ENCODE results near the gene ESD.
"Not testable (repeated sequence)": the region's sequence is repeated elsewhere in the genome, so short reads cannot be mapped to it uniquely, and the experiment has no call there.

ESD gene

DNA sequence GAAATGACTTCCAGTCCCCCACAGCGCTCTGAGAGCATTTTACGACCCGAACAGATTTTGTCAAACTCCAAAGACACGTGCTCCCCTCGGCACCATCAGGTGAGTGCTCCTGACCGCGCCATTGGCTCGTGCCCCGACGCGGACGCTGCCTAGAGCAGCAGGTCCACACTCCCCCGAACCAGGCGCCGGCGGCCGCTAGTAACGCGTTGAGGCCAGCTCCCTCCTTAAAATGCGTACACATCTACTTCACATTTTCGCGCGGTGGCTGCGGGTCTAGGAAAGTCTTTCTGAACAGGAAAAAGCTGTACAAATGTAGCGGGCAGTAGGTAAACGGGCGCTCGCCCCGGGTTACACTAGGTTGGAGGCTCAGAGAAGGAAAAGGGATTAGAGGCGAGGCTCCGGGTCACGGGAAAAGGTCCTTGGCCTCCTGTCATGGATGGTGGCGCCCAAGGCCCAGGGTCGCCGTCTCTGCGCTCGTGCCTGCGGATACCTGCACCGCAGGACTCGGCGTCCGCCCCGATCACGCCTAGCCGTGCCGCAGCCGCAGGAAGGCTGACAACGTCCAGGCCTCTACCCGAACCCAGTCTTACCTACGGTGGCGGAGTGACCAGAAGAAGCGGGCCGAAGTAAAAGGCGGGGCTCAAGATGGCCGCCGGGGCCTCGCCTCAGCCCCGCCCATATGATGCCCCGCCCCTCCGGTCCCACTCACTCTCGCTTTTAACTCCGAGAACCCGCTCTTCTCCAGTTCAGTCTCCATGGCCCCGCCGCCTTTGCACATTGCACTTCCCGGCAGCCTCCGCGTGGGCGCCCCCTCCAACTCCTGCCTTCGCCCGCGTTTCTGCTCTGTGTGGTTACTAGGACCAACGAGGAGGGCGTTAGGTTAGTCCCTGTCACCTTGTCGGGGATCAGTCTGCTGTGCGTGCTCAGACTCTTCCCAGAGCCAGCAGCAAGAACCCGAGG, at the start of gene ESD:
TSS of gene ESD (minus strand) at position 647 of the 960 bp plus-strand sequence. CDS start 5,748 bp downstream, outside the sequence.
- peak; percentile 31 for DNase-seq

GRCh38 chr13:46846726-46847125, 49.8 kb upstream of the ESD start:
- DNase-seq, result no peak

DNA sequence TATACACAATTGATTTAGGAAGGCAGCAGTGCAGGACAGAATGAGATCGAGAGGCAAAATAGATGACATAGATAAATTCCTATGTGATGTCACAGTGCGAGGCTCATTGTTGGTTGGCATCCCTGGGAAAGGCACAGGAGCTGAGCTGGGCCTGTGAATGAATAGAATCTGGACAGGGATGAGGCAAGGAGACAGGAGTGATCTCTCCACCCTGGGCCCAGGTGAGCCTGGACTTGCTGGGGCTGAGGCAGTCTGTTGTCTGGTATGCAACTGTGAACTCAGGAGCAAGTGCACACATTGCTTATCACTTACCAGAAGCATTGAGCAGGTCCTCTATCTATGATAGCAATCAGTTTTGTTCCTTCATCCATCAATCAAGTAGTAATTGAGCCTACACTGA, 48.2 kb upstream of the ESD start:
- DNase-seq, result no peak

DNA sequence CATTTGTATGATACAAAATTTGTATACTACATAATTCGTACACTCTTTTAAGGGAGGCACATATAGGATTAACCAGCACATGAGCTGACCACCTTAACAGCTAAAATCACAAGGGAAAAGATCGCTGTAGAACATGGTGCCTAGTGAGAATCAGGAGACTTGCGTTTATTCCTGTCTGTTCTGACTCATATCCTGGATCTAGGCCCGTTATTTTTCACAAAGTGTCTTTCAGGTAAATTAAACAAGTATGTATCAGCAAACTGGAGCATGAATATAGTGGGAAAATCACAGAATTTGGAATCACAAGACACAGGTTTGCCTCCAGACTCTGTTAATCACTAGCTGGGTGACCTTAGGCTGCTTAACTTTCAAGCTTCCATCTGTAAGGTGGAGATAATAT, 47.5 kb upstream of the ESD start:
- DNase-seq, result no peak

DNA sequence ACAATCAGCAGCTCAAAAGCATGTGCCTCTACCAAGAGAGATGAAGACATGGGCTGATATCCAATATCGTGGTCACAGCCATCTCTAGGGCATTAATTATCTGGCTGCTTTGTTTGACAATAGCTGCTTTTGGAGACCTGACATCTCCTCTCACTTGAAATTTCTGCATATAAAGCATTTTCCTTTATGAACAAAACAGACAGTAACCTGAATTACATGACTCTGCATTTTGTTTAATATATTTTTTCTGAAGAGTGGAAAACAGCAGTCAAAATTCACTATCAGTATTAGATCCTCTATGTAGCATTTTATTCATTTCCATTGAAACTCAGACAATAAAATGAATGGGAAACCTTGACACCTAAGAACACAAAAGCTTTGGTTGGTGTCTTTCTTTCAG, 42.4 kb upstream of the ESD start:
- DNase-seq, result no peak

- no peak for DNase-seq
These were observed 37.7 kb upstream of the ESD start for GRCh38 chr13:46834657-46835056.

DNA sequence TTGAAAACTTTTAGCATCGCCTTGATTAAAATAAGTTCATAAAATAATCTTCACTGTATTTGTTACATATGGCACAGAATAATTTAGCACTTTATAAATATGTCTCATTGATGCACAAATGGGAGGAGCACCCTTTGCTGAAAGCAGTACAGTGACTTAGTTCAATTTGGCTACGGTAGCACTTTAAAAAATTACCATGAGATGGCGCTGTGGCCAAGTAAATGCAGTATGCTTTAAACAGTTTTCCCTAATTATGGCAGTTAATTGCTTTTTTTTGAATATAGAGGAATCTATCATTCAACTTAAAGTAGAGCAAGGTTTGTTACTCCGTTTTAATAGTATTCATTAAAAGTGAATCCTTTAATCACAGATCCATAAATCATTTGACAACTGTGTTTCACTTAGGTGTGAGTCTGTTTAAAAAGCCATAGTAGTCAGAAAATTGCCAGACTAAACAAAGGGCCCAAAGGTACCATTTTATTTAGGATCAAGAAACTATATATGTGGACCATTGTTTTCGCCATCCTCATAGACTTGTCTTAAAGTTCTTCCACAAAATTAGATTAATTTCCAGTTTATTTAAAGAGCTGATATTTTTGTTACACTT, 34.7 kb upstream of the ESD start:
- DNase-seq, result no peak

DNA sequence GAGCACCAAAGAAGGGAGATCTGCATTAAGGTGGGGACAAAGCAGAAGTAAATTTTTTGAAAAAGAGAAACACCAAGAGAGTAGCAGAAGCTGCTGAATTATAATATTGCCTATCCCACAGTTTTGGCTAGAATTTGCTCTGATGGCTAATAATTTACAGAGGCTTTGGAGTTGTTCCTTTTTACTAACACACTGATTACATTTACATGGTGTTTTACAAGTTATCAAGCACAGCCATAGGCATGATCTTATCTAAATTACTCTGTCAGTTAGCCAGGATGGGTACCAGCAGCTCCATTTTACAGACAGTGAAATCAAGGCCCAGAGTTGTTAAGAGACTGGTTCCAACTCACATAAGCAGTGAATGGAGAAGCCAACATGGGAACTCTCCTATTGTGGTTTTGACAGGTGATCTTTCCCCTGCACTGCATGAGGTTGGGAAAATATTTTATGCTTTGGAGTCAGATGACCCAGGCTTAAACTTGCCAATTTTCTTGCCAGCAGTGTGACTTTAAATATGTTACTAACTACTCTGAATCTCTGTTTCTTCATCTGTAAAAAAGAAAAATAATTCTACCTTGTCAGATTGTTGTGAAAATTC, 33.5 kb upstream of the ESD start:
- no peak for DNase-seq

- DNase-seq, result no peak
These were observed 25.6 kb upstream of the ESD start for GRCh38 chr13:46822551-46822950.

DNA sequence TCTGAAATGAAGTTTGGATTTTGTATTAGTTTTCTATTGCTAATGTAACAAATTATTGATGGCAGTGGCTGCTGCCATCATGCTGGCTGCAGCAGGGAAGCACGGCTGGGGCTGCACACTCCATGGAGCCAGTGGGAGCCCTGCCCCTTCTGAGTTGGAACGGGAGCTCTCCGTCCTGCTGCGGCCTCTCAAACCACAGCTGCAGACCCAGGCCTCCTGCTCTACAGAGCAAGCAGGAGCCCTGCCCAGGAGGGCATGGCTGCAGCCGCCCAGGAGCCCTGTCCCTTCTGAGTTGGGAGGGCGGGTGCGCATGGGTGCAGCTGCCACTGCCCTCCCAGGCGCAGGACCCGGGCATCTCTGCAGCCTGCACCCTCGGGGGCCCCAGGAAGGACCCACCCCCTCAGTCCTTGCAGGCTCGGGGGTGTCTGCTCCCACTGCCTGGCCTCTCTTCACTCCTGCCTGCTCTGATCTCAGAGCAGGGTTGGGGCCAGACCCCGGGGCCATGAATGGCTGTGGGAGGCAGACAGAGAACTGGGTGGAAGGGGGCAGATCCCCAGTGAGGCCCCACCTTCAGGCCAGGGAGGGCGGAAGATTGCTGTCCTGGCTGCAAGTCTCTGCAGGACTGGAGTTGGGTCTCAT, 21.0 kb upstream of the ESD start:
- no peak for DNase-seq

DNA sequence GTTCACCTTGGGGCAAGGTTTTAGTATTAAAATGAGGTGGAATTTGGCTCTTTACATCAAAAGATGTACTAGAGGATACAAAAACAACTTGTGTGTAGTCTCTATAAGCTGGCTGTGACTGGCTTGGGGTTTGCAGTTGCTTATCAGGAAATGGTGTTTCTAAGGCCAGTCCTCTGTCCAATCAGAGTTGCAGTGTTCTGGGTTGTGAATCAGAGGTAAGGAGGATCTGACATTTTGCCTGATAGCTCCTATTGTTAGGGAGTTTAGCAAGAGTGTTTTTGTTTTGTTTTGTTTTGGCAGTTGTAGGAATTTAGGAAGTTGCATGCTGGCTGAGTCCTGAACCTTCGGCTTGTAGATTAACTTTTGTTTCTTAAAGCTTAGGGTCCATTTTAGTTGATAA, 20.1 kb upstream of the ESD start:
- no peak for DNase-seq

GRCh38 chr13:46816371-46816770, 19.4 kb upstream of the ESD start:
- no peak for DNase-seq

DNA sequence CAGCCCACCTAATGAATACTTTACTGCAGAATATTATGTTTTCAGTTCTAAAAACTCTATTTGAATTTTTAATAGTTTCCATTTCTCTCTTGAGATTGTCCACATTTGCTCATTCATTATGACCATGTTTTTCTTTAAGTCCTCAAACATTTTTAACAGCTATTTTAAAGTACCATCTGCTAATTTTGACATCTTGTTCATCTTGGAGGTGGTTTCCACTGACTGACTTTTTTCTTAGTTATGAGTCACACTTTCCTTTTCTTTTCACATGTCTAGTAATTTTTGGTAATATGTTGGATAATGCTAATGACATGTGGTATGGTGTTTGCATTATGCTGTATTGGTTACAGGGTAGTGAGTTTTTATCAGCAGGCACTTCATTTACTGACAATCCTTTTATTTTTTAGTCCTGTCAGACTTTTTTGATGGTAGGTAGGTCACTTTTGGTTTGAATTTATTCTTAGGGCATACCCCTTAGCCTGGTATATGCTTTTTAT, 15.4 kb upstream of the ESD start:
- no peak for DNase-seq

DNA sequence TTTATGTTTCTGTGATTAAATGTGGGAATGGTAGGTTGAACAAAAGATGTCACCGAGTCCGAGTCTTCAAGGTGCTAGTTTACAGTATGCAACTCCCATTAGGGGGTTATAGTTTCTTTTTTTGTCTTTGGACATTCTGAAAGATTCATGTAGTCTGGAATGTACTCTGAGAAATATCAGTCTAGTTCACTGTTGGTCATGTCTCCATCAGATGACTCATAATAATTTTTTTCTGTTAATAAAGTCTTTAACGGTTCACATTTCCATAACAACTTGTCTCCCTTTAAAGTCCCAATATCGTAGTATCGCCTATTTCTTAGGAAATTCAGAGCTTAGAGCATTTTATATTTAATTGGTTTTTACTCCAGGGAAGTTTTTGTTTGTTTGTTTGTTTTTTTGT, 13.5 kb upstream of the ESD start:
- no peak for DNase-seq

DNA sequence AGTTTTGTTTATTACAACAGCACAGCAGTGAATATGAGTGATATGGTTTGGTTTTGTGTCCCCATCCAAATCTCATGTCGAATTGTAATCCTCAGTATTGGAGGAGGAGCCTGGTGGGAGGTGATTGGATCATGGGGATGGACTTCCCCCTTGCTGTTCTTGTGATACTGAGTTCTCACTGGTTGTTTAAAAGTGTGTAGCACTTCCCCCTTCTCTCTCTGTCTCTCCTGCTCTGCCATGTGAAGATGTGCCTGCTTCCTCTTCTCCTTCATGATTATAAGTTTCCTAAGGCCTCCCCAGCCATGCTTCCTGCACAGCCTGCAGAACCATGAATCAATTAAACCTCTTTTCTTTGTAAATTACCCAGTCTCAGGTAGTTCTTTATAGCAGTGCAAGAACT, 8.0 kb upstream of the ESD start:
- DNase-seq, result not testable (repeated sequence)

- DNase-seq, result no peak
These were observed 7.4 kb upstream of the ESD start for GRCh38 chr13:46804391-46804815.

GRCh38 chr13:46803586-46803985, 6.6 kb upstream of the ESD start:
- DNase-seq, result no peak

- no peak for DNase-seq
These were observed 4.9 kb upstream of the ESD start for GRCh38 chr13:46801858-46802257.

DNA sequence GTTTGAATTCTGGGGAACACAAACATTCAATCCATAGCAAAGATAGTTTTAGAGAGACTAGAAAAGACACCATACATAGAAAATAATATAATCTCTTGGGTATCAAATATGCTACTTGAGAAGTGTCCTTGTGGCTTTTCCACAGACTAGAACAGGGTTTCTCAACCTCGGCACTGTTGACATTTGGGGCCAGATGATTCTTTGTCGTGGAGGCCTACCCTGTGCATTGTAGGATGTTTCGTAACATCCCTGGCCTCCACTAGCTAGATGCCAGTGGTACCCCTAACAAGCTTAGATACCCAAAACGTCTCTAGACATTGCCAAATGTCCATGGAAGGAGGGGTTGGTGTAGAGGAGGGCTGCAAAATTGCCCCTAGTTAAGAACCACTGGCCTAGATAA, 2.2 kb upstream of the ESD start:
- no peak for DNase-seq

- no peak for DNase-seq
These were observed 708 bp upstream of the ESD start for GRCh38 chr13:46797501-46798237.

DNA sequence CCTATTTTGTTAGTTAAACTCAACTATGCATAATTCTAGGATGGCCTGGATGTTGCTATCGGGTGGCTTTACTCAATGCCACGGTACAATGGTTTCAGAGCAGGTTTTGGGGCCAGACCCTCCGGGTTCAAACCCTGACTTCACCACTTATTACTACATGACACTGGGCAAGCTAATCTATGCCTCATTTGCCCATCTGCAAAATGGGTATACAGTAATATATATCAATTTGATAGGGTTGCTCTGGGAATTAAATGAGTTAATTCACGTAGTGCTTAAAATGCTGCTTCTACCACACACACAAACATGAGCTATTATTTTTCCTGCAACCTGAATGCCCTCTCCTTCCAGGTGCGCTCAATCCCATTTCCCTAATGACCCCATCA, 839 bp downstream of the ESD start:
- DNase-seq, result no peak

DNA sequence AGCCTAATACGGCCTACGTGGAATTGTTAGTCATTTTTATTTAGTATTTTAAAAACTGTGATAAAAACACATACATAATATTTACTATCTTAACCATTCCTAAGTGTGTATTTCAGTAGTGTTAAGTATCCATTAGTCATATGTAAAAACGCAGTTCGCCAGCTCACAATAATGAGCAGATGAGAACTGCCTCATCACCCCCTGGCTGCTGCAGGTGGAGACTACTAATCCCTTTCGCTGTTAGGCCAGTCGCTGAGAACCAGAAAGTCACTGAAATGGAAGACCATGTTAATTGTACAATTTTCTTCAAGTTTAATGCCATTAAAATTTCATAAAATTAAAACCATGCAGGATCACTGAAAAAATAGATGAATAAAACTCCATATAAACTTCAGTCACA, 1.6 kb downstream of the ESD start:
- no peak for DNase-seq

DNA sequence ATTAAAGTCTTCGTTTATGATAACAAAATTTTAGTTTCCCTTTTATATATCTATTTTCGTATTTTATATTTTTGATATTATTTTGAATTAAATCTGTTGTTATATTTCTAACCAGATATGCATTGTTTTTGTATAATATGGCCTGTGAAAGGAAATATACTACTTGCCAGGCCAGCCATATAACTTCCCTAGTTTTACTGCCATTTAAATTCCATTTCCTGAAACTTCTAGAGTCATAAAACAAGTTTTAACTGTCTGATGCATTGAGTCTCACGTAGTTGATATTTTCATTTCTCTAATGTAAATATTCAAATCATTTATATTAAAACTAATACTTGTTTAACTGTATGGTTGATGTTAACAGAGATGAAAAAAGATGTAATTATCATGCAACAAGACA, 13.5 kb downstream of the ESD start:
- no peak for DNase-seq

Data from NCI-H2029 treated with DMSO at 0.1 percent for 48 hours (cell line).